AG09319 (cell line): ENCODE results near the gene SDS.

ENCODE experiments used
- DNase-seq: peaks from one replicate; pipeline ENCODE4 v3.0.0-alpha.2; 2010; ENCODE audit warnings: low read depth; ENCODE audit errors: extremely low read depth
- TF ChIP-seq, protein P1 (sequence below): IDR thresholded peaks from 2 replicates; pipeline ENCODE4 v1.5.1; 2011; ENCODE audit warnings: low read depth, mild to moderate bottlenecking, inconsistent platforms, low read length, moderate library complexity

SDS gene

DNA sequence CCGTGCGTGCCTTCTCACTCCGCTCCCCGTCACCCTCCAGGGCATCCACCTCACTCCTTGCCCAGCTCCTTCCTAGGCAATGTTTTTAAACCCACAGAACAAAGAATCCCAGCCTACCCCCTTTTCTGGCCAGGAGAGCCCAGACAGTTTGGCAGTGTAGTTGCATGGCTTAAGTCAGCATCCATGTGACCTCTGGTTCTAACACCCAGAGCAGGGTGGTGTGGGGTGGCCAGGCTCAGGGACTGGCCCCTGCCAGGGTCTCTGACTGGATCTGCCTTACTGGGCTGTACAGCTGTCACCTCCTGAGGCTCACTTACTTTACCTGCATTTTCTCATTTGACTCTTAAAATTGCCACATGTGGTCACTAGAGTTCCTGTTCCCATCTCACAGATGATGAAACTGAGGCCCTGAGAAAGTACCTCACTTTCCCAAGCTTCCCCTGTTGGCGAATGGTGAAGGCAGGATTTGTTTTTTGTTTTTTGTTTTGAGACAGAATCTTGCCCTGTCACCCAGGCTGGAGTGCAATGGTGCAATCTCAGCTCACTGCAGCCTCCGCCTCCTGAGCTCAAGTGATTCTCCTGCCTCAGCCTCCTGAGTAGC lies 18.3 kb downstream of the SDS start:
- DNase-seq: no peak
- TF ChIP-seq, protein P1, sequence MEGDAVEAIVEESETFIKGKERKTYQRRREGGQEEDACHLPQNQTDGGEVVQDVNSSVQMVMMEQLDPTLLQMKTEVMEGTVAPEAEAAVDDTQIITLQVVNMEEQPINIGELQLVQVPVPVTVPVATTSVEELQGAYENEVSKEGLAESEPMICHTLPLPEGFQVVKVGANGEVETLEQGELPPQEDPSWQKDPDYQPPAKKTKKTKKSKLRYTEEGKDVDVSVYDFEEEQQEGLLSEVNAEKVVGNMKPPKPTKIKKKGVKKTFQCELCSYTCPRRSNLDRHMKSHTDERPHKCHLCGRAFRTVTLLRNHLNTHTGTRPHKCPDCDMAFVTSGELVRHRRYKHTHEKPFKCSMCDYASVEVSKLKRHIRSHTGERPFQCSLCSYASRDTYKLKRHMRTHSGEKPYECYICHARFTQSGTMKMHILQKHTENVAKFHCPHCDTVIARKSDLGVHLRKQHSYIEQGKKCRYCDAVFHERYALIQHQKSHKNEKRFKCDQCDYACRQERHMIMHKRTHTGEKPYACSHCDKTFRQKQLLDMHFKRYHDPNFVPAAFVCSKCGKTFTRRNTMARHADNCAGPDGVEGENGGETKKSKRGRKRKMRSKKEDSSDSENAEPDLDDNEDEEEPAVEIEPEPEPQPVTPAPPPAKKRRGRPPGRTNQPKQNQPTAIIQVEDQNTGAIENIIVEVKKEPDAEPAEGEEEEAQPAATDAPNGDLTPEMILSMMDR: no peak

DNA sequence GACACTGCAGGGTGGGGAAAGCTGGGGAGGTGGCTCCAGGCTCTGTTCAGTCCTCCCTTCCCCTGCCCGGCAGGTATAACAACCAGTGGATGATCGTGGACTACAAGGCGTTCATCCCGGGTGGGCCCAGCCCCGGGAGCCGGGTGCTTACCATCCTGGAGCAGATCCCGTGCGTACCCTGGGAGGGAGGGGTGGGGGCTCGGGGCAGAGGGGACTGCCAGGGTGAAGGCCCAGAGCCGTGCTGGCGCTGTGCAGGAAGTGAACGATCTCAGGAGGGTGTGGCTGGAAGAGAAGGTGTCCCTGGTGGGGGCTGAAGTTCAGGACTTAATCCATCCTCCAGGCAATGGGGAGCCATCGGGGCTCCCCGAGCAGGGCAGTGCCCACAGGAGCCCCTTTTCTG lies 18.9 kb downstream of the SDS start:
- TF ChIP-seq, protein P1: no peak
- DNase-seq: no peak

DNA sequence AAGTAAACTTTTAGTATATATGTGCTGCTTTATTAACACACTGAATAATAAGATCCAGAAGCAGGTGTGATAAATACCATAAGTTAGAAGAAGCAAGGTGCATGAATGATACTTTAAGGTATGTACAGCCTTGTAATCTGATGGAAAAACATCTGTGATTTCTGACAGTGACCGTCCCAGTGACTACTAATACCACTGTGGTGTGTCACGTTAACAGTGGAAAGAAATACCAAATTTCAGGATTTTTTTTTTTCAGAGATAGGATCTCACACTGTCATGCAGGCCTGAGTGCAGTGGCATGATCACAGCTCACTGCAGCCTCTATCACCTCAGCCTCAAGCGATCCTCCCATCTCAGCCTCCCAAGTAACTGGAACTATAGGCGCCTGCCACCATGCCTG lies 21.5 kb downstream of the SDS start:
- TF ChIP-seq, protein P1: no peak
- DNase-seq: no peak

DNA sequence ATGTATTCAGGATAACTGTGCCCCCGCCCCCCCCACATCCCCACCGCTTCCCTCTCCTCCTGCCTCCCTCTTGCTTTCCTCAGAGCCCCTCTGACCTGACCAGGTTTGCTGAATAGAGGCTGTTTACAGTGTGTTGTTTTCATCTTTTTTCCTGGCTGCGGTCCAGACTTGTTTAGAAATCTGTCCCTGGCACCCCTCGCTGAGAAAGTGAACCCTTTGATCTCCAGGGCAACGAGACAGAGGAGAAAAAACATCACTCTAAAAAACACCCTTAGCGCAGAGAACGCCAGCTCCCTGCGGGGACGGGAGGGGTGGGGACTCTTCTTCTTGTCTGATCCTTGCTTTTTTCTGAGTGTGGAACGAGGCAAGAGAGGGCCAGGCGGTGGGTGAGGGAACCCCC lies 22.5 kb downstream of the SDS start:
- TF ChIP-seq, protein P1: no peak
- DNase-seq: no peak

DNA sequence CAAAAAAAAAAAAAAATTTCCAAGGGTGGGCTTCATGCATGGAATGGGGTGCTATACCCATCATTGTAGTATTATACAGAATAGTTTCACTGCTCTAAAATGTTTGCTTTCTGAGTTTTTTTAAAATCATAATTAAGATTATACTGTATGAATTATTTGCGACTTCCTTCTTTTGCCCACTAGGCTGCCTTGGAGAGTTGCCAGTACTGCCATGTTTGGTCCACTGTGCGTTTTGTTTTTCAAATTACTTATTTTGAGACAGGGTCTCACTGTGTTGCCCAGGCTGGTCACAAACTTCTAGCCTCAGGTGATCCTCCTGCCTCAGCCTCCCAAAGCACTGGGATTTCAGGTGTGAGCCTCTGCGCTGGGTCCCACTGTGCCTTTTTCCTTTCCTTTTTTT lies 25.4 kb downstream of the SDS start:
- TF ChIP-seq, protein P1: no peak
- DNase-seq: no peak

DNA sequence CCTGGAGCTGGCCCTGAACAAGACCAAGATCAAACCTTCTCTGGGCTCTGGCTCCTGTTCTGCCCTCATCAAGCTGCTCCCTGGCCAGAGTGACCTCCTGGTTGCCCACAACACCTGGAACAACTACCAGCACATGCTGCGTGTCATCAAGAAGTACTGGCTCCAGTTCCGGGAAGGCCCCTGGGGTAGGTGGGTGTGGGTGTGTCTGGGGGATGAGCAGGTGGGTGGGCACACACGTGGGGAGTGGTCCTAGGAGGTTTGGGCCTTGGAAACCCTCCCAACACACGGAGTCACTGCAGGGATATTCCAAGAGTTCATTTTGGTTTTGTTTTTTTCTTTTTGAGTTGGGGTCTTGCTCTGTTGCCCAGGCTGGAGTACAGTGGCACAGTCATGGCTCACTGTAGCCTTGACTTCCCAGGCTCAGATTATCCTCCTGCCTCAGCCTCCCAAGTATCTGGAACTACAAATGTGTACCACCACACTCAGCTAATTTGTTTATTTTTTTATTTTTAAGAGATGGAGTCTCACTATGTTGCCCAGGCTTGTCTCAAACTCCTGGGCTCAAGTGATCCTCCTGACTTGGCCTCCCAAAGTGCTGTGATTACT lies 28.8 kb downstream of the SDS start:
- TF ChIP-seq, protein P1: no peak
- no peak for DNase-seq

DNA sequence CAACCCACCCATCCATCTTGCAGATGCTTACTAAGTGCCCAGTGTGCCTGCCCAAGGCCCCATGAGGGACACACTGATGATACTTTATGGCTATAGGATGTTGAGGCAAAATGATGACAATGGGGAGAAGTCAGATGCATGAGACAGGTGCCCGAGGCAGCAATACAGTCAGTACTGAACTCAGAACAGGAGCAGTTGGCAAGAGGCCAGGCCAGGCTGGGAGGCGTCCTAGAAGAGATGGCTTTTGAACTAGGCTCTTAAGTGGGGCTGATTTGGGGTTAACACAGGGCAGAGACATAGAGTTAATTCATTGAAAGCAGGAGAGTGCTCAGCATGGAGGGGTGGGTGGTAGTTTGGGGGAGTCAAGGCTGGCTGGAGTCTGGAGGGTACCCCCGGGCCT lies 29.7 kb downstream of the SDS start:
- TF ChIP-seq, protein P1: no peak
- DNase-seq: no peak
